Activated CD8-positive, alpha-beta memory T cell treated with anti-CD3 and anti-CD28 coated beads, Interleukin-2, amount 50 U/mL, for 1 hour (primary cell): ENCODE measurements around the gene TOLLIP.
"Not testable (repeated sequence)": the region's sequence is repeated elsewhere in the genome, so short reads cannot be mapped to it uniquely, and the experiment has no call there.

Source experiments
- DNase-seq: peaks from one replicate; pipeline ENCODE4 v3.0.0-alpha.2; 2020; ENCODE audit errors: extremely low read depth

TOLLIP gene

DNA sequence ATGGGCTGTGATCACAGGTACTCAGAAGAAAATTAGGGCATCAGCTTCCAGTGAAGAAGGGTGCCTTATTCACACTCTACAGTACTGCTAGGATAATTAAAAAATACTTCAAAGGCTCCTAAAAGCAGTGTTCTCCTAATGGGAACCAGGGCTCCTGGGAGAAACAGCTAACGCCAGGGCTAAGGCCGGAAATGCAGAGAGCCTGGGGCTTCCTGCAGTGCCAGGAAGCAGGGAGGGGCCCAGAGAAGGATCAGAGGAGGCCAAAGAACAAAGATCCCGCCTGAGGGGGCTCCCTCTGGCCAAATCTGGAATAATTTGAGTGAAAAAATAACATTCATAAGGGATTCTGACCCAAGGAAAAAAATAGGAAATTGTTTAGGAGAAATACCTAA lies 27.5 kb downstream of the TOLLIP start:
- no peak for DNase-seq

DNA sequence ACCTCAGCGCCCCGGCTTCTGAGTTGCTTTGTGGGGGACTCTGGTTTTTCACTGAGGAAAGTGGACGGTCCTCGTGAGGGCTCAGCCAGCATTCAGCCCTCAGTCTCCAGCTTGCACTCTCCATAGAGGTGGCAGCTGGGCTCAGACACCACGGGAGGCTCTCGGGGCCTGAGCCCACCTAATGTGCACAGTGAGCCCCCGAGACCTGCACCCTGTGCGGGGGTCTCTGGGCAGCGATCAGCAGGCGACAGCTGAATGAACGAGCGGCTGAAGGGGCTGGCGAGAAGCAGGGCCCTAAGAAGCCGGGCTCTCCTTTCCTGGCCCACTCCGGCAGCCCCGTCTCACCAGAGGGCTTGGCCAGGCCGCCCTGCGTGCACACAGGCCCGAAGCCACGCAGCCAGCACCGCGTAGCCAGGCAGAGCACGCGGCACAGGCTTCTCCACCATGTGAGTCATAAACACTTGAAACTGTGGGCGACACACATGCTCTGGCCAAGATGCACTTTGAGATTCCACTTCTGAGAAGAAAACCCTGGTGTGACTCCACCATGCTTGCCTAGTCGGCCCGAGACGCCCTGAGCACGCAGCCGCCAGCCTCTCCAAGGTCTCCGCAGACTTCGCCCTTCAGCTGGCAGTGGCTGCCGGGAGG lies 28.0 kb downstream of the TOLLIP start:
- no peak for DNase-seq

DNA sequence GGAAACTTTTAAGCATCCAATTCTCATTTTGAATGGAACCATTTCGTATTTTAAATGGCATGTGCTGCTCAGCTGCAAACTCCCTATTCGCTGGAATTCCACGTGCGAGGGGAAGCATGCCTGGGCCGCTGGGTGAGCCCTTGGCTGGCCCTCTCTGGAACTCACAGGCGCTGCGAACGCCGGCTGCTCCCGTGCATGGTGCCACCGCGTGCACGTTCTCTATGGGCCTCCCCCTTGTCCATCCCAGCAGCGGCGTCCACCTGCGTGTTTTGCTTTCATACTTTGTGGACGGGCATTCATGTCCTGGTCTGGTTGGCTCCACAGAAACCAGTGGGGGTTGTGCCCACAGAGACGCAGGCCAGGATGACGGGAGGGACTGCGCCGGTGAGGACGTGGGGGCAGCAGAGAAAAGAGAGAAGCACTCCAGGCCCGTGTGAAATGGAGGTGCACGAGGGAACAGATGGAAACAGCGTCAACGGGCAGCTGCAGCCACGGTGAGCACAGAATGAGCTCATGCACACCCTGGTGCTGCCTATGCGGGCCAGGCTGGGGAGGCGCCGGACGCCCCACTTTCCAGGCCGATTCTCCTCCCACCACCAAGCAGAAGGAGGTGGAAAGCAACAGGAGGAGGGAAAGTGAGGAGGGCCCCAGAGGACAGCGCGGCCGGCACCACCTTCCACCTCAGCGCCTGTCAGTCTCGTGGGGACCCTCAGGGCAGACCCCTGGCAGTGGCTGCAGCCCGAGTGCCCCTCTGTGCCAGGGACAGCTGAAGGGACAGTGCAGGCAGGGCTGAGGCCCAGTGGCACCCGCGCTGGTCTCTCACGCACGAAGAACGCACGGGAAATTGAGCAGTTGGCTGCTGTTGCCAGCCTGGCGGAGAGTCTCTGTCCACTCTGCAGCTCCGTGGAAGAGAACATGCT lies 29.1 kb downstream of the TOLLIP start:
- DNase-seq, result no peak

DNA sequence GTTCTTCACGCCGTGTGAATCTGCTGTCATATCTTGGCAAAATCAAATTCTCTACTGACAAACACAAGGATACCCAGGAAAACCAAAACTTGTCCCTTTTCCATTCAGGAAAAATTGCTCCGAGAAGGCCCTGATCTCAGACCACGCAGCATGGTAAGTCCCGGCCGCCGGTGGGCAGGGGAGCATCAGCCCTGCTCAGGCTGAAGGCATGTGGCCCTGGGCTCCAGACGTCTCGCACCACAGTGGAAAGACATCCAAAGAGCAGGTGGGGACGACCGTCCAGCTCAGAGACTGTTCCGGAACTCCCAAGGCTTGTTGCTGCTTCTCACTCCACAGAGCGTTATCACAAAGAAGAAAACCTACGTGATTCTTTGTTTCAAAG lies 29.8 kb downstream of the TOLLIP start:
- DNase-seq, result no peak

DNA sequence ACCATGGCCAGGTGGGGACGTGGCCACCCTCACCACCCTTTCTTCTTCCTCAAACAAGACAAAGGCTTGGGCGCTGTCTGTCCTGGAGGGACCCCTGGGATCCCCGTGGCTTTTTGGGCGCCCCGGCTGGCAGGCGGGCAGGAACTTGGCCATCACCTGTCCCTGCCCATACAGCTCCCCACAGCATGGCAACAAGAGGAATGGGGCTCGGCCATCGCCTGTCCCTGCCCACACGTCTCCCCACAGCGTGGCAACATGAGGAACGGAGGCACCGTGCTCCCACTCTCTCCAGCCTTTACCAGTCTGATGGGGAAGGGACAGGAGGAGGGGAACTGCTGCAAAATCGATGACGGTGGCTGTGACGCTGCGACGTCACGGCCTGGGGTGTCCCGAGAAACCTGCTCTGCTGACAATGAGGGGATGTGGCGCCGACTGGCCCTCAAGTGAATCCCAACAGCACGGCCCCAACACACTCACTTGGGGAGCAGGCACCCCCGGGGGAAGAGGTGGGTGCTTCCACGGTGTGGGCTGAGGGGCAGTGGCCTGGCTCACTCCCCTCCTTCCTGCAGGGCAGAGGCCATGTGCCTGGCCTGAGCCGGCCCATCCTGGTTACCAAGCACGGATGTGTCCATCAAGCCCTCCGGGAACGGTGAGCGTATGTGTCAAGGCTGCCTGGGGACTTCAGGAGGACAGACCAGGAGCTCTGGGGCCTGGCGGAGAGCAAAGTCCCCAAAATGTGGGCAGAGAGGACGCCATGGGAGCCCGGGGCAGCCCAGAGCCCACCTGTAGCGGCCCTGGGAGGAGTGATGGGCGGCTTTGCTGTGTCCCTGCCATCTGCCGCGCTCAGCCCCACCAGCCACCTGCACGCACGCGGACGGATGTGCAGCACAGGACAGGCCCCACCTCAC lies 30.4 kb downstream of the TOLLIP start:
- DNase-seq, result no peak

DNA sequence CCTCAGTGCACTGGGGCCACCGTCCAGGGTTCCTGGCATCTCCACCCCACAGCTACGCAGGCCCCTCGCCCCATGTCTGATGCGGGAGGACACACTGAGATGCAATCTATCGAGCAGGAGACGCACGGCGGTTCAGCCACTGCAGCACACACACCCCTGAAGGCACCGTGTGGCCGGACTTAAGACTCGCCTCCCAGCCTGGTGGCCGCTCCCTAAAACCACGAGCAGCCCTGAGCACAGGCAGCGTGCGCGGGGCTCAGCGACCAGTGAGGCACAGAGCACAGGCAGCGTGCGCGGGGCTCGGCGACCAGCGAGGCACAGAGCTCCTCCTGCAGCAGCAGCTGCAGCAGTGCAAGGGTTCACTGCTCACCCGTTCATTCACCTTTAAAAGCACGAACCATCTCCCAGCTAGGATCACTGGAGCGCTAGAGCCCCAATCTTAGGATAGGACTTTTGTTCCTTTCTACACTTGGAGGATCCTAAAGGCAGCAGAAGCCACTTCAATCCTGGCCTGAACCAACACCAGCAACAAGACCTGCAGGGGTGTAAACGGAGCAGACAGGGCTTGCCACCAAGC lies 31.4 kb downstream of the TOLLIP start:
- DNase-seq, result no peak

DNA sequence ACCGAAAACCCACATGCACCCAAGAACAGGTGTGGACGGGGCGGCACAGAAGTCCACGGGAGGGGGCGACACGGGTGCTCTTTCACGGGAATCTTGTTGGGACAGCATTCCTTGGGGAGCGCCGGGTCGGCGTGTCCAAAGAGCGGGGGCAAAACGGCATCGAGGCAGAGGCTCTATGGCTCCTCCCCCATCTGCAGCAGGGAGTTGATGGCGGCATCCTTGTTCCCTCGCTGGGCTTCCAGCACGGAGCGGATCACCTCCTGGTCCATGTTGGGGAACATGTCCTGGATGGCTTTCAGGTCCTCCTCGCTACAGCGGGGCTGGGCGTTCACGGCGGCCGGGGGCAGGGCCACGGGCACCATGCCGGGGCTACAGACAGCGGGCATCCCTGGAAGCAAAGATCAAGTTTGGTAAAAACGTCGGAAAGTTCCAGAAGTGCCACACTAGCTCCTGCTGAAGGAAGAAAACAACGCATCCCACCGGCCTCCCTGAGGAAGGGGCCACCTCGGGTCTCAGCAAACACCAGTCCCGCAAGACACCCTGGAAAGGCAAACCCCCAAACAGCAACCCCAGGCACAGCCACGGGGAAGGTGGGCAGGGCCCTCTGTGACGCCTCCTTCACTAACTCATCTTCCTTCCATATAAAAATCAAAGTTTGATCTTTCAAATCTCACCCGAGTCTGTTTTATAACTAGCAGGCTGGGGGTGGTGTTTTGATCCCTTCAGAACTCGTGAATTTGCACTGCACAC lies 32.4 kb downstream of the TOLLIP start:
- DNase-seq, result no peak

DNA sequence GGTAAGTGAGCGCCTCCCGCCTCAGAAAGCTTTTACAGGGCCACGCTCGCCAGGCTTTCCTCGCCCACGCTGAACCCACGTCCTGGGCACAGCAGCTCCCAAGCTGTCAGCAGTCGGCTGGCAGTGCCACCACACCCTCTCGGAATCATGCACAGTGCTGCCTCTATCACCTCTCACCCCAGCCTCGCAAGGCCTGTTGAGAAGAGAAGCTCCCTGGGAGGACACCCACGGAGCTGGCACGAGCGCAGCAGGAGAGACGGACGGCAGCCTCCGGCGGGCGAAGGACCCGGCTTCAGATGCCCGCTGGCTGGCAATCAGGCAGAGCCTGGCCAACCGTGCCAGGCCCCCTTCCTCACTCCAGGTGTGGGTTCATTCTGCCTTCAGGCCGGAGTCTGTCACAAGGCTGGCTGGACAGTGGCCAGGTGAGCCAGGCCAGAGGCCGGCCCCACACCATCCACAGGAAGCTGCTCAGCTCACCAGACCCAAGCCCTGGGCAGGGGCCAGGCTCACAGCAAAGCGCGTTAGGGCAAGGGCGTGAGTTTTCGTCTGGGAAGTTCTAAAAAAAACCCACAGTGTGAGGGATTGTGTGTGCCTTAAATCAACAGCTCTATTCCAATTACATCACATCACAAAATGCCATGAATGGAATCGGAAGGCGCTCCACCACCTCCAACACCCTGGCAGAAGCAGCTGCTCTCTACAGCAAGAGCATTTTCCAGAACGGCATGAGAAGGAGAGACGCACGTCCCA lies 33.2 kb downstream of the TOLLIP start:
- DNase-seq, result no peak

DNA sequence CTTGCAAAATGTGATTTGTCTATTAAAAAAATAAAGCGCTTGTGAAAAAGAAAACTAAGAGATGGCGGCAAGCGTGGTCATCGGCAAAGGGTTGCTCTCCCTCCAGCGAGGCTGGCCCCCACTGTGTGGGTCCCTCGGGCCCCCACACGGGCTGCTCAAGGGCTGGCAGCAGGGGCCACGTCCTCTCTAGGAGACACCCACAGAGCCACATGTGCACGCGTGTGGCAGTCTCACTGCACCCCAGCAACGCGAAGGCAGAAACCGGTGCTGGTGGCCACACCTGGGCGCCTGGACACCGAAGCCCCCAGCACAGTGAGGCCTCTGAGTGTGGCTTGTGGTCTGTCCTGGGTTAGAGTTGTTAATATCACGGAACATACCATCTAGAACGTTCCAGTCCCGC lies 34.4 kb downstream of the TOLLIP start:
- DNase-seq, result no peak

DNA sequence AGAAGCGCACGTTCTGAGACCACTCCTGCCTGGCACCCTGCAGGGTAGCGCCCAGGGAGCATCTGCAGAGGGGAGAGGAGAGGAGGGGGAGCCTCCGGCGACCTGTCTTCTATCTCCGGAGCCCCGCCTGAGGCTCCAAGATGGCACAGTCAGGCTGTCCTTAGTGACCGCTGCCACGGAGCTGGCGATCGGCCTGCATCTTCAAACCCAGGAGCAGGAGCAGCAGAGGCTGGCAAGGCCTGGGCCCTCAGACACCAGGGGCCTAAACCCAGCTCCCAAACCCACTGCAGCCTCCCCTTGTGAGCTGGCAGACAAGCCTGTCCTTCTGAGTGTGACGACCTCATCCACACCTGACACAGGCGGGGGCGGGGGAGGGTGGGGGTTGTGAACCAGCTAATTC lies 34.9 kb downstream of the TOLLIP start:
- no peak for DNase-seq

DNA sequence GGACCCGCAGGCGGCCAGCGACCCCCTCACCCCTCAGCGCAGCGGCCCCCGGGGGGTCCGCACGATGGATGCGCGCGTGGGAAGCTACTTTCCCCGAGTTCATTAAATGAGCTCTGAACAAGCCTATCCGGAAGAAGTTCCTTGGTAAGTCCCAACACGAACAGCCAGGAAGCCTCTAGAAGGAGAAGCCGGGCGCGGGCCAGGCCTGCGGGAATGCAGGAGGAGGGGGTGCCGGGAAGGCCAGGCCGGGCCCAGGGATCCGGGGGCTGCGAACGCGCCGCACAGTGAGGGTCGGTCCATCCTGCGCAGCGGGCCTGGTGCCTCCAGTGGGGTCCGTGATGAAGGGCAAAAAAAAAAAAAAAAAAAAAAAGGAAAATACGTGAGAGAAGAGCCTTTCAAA lies 36.9 kb downstream of the TOLLIP start:
- DNase-seq, result no peak

DNA sequence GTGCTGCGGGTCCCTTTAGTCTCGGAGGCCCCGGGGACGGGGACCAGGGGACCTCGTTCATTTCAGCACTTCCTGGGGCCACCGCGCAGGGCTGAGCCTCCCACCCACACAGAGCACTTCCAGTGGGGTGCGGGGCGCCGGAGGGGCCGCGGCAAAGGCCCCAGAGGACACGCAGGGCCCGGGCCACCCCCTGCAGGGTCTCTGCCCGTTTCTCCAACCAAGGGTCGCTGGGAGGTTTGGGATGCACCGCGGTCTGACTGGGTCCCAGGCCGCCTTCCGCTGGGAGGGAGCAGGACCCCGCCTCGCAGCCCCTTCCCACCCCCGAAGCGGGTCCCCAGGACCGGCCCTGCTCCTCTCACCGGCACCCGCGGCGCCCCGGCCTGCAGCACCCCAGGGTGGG lies 37.5 kb downstream of the TOLLIP start:
- DNase-seq, result no peak

DNA sequence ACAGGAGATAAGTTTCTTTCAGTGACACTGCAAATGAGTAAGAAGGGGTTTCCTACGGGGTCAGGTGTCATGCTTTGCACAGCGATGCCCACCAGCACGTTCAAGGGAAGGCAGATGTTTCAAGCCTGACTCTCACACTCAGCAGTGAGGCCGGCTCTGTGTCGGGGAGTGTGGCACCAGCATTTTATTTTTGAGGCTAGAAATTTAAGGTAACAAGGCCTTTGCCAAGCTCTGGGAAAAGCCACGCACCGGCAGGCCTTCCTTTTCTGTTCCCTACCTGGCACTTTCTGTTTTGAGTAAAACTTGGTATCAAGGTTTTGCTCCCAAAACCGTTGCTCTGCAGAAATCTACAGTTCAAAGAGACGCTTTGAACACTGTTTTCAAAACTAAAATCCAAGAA lies 38.0 kb downstream of the TOLLIP start:
- DNase-seq, result no peak

DNA sequence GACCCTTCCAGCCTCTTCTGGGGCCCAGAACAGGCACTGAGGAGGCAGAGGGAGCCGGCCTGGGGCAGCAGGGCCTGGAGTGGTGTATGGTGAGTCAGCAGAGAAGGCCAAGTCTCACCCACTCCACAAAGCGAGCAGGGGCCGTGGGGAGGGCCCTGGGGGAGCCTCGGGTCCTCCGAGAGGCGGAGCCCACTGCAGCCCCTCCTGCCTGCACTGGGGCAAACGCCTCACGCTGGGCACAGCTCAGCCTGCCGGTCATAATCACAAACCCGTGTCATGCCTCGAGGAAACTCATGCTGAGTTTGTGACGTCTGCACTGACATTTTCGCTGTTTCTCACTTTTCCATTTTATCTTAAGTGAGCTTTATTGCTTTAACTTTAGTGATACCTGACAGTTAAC lies 38.4 kb downstream of the TOLLIP start:
- no peak for DNase-seq

DNA sequence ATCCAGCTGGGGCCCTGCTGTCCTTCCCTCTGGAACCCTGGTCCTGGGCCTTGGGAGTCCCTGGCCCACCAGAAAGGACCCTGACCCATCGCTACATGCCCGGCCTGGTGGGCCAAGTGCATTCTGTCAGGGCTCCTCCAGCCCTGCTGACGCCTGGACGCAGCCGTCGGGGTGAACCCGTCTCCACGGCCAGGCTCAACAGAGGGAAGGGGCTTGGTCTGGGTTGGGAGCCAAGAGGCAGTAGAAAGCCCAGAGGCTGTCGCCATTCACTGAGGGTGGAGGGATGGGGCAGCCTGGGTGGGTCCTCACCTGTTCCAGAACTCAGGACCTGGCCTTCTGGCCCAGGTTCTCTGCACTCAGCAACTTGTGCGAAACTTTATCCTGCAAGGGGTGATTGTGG lies 39.0 kb downstream of the TOLLIP start:
- no peak for DNase-seq

DNA sequence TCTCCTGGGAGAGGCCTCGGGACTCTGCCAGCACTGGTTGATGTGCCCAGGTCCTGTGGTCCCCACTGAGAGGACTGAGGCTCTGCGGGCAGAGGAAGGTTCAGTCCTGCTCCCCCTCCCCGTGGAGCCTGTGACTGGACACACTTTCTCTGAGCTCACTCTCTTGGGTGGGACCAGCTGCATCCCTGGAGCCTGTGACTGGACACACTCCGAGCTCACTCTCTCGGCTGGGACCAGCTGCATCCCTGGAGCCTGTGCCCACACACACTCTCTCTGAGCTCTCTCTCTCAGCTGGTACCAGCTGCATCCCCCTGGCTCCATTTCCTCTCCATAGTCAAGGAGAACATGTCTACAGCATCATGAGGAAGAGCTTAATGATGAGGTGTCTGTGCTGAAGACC lies 39.5 kb downstream of the TOLLIP start:
- no peak for DNase-seq

DNA sequence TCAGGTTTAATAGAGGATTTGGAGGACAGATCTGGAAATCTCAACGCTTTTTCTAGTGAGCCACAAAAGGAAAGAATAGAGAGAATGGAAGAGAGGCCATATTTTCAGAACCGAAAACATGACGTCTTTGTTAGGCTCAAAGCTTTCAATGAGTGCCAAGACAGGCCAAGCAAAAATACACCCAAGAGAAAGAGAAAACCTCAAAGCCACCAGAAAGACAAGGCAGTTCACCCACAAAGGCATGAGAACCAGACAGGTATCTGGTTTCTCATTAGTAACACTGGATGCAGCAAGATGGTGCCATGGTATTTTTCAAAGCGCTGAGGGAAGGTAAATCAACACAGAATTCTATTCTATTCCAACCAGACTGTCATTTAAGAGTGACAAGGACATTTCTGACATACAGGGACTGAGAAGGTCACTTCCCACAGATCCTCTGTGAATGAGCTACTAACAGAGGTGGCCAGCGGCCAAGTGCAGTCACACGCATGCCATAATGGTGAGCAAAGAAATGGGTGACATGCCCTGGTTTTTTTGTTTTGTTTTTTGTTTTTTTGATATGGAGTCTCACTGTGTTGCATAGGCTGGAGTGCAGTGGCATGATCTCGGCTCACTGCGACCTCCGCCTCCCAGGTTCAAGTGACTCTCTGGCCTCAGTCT lies 41.9 kb downstream of the TOLLIP start:
- DNase-seq, result no peak

DNA sequence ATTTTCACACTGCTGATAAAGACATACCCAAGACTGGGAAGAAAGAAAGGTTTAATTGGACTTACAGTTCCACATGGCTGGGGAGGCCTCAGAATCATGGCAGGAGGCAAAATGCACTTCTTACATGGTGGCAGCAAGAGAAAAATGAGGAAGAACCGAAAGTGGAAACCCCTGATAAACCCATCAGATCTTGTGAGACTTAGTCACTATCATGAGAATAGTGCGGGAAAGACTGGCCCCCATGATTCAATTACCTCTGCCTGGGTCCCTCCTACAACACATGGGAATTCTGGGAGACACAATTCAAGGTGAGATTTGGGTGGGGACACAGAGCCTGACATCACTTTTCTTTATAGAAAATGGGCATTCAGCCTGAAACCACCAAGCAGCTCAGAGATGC lies 42.5 kb downstream of the TOLLIP start:
- not testable (repeated sequence) for DNase-seq

DNA sequence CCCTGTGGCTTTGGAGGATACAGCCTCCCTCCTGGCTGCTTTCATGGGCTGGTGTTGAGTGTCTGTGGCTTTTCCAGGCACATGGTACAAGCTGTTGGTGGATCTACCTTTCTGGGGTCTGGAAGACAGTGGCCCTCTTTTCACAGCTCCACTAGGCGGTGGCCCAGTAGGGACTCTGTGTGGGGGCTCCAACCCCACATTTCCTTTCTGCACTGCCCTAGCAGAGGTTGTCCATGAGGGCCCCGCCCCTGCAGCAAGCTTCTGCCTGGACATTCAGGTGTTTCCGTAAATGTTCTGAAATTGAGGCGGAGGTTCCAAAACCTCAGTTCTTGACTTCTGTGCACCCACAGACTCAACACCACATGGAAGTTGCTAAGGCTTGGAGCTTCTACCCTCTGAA lies 44.0 kb downstream of the TOLLIP start:
- not testable (repeated sequence) for DNase-seq

DNA sequence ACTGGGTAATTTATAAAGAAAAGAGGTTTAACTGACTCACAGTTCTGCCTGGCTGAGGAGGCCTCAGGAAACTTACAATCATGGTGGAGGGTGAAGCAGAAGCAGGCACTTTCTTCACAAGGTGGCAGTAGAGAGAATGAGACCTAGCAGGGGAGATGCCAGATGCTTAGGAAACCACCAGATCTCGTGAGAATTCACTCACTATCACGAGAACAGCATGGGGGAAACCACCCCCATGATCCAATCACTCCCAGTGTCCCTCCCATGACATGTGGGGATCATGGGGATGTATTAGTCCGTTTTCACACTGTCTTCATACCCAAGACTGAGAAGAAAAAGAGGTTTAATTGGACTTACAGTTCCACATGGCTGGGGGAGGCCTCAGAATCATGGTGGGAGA lies 45.0 kb downstream of the TOLLIP start:
- DNase-seq, result not testable (repeated sequence)
